Pancreas (tissue), 10 donors: Measurements from ENCODE around the gene ITCH. TPM values are rescaled to one million over a fixed set of nuclear protein-coding genes. Genes with fewer than 3 reads are reported as not detected.

Experiments
- ATAC-seq, 4 donors: fragments of 200-7000 bp; cut with Tn5 transposase; one replicate each; pipeline versions ENCODE4 v1.8.0 to v1.9.1; 2020; ENCODE audit warnings: mild to moderate bottlenecking in 4 of 4, moderate library complexity in 4 of 4
- DNase-seq, 6 donors: peaks; one replicate each; pipeline ENCODE4 v3.0.0-alpha.2; 2020
- FAIRE-seq: peaks from 2 replicates; lab custom pipeline; 2012; peaks lifted over from hg19 to GRCh38; lab: Jason Lieb, UNC
- H3K27ac ChIP-seq, 4 donors: fragments of 200-600 bp; sonication (generic); 1 replicate in 3 of 4; 2 replicates in 1 of 4; pipeline versions ENCODE4 v1.5.0 to v1.8.0; 2020
- H3K27me3 ChIP-seq, 4 donors: fragments of 200-600 bp; one replicate each; pipeline ENCODE4 v1.8.0; 2021
- H3K36me3 ChIP-seq, 3 donors: fragments of 200-600 bp; sonication (generic) in 1 of 3; one replicate each; pipeline versions ENCODE4 v1.5.0 to v1.8.0; 2020 to 2021
- H3K4me1 ChIP-seq, 3 donors: fragments of 200-600 bp; one replicate each; pipeline ENCODE4 v1.8.0; 2021
- H3K4me3 ChIP-seq, 4 donors: fragments of 200-600 bp; sonication (generic) in 2 of 4; one replicate each; pipeline versions ENCODE4 v1.5.0 to v1.8.0; 2020 to 2021
- H3K9me3 ChIP-seq, 4 donors: fragments of 200-600 bp; one replicate each; pipeline ENCODE4 v1.8.0; 2021
- CTCF ChIP-seq, 4 donors: fragments of 200-600 bp; sonication (generic) in 3 of 4; IDR thresholded peaks; one replicate each; pipeline versions ENCODE4 v1.5.0 to v1.8.0; 2021; ENCODE audit warnings: antibody characterized with exemption in 4 of 4
- WGBS, 2 donors: extraction: QIAGEN DNeasy Blood & Tissue Kit; methylation state at CpG; one replicate each; pipeline ENCODE4 v1.1.7; 2013; 5-methylcytosine and 5-hydroxymethylcytosine counted together
- intact Hi-C, 3 donors: fragments of 100-400 bp; cut with DNase I; formaldehyde crosslinking; loops; one replicate each; pipeline versions ENCODE4 v1.11.1 to v1.14.2; 2022
- polyA plus RNA-seq, 2 donors: library from polyadenylated mRNA; stranded (reverse); fragments of 200-250 nt; gene quantifications; one replicate each; pipeline ENCODE4 v1.2.3, GENCODE V29; 2013
- total RNA-seq, 6 donors: library from RNA; stranded (reverse); fragmentation: NEBNext Ultra II Directional in 4 of 6; extraction: Animal tissue kit (Norgen Biotek cat#: 25700) in 4 of 6; gene quantifications; one replicate each; pipeline versions ENCODE4 v1.2.1 to v1.2.4, GENCODE V29; 2021 to 2023
- donor health status: healthy with polysubstance abuse.
- donor health status: DM: no; HTN: no; CAD: no; lungs with moderate emphysema.
- donor health status: DM: no; HTN: no; CAD: no.
- donor health status: control.
- donor health status: control.
- donor health status: Bipolar disorder and iron deficiency.
- donor health status: DM: yes; HTN: yes; CAD: no.
- donor health status: DM: no; HTN: no; CAD: no.
- donor health status: DM: no; HTN: no; CAD: no.
- donor health status: DM: yes; HTN: yes; CAD: no.

ITCH gene
- total and polyA plus RNA-seq, 8 donors, result 5.7 to 37.0 (median 20.5) TPM

GRCh38 chr20:34542439-34542838 lies 179.4 kb downstream of the ITCH start:
- 95 to 99% methylated on average over 6 of the region's 6 CpGs for WGBS, 2 donors
- FAIRE-seq, result no peak
- no peak for ATAC-seq
- DNase-seq, result no peak
- no peaks in the 10 kb centered on the region for H3K9me3 ChIP-seq
- intact Hi-C loops, result loop anchor here in 1 of 3 donors (10.0 kb wide), 1 partner anchor 162 kb away; the partner anchor contains the start of gene TP53INP2
- no peak overlapping the region for H3K4me3 ChIP-seq
- H3K27ac ChIP-seq, result no peak overlapping the region
- no peak for TF ChIP-seq CTCF (IDR thresholded peaks at IDR 0.05)
- H3K27me3 ChIP-seq, result no peaks in the 10 kb centered on the region
- H3K36me3 ChIP-seq, result peaks cover 0 to 22% (median 0%) of the 10 kb centered on the region in 3 donors
- no peaks in the 10 kb centered on the region for H3K4me1 ChIP-seq

GRCh38 chr20:34543463-34544056 lies 180.5 kb downstream of the ITCH start:
- DNase-seq (no peak), FAIRE-seq (no peak)

GRCh38 chr20:34544109-34544796 lies 181.2 kb downstream of the ITCH start:
- Histone ChIP-seq H3K27me3 (no peaks in the 10 kb centered on the region), H3K9me3 (no peaks in the 10 kb centered on the region), H3K27ac (no peak overlapping the region), H3K36me3 (peaks cover 0 to 22% (median 0%) of the 10 kb centered on the region in 3 donors), H3K4me3 (no peak overlapping the region), H3K4me1 (no peaks in the 10 kb centered on the region)
- WGBS, 2 donors, result 50 to 63% methylated on average over 19 of the region's 19 CpGs
- ATAC-seq (peak in 3 of 4 donors; percentile 52 to 59 (median 53)), FAIRE-seq (no peak), DNase-seq (no peak)
- TF ChIP-seq CTCF (IDR thresholded peaks at IDR 0.05), result no peak
- intact Hi-C loops, result loop anchor here in 1 of 3 donors (10.0 kb wide), 1 partner anchor 161 kb away; the partner anchor contains the start of gene TP53INP2

More at GRCh38 chr20:34543463-34544056, 180.5 kb downstream of the ITCH start:
- 79 to 81% methylated on average over 12 of the region's 12 CpGs for WGBS, 2 donors
- no peak overlapping the region for H3K27ac ChIP-seq
- H3K4me3 ChIP-seq, result no peak overlapping the region
- peaks cover 0 to 22% (median 0%) of the 10 kb centered on the region in 3 donors for H3K36me3 ChIP-seq
- TF ChIP-seq CTCF (IDR thresholded peaks at IDR 0.05), result no peak
- intact Hi-C loops, result loop anchor here in 1 of 3 donors (10.0 kb wide), 1 partner anchor 161 kb away; the partner anchor contains the start of gene TP53INP2
- no peaks in the 10 kb centered on the region for H3K4me1 ChIP-seq
- no peaks in the 10 kb centered on the region for H3K9me3 ChIP-seq
- no peaks in the 10 kb centered on the region for H3K27me3 ChIP-seq
- ATAC-seq, result no peak

- Histone ChIP-seq H3K27me3 (no peaks in the 10 kb centered on the region), H3K4me3 (peak overlapping the region in 2 of 4 donors; percentile 1 to 13), H3K9me3 (no peaks in the 10 kb centered on the region), H3K27ac (no peak overlapping the region), H3K4me1 (no peaks in the 10 kb centered on the region), H3K36me3 (peaks cover 0 to 6% (median 0%) of the 10 kb centered on the region in 3 donors)
- DNase-seq (no peak), ATAC-seq (peak in 3 of 4 donors; percentile 34 to 62 (median 47)), FAIRE-seq (no peak)
- TF ChIP-seq CTCF (IDR thresholded peaks at IDR 0.05), result no peak
- WGBS, 2 donors, result 81 to 84% methylated on average over 11 of the region's 11 CpGs
- intact Hi-C loops, result loop anchor here in 1 of 3 donors (10.0 kb wide), 1 partner anchor 158 kb away; the partner anchor contains the start of gene TP53INP2
These were observed 183.7 kb downstream of the ITCH start for GRCh38 chr20:34546751-34547181.
